Stimulated activated CD4-positive, alpha-beta T cell treated with anti-CD3 and anti-CD28 coated beads, Interleukin-4, amount 100 ng/mL, for 24 hours (primary cell): ENCODE data around the gene GH2.
"Not testable (repeated sequence)": the region's sequence is repeated elsewhere in the genome, so short reads cannot be mapped to it uniquely, and the experiment has no call there.

Source experiments
- DNase-seq: peaks from one replicate; pipeline ENCODE4 v3.0.0-alpha.2; 2020

The GH2 gene

DNA sequence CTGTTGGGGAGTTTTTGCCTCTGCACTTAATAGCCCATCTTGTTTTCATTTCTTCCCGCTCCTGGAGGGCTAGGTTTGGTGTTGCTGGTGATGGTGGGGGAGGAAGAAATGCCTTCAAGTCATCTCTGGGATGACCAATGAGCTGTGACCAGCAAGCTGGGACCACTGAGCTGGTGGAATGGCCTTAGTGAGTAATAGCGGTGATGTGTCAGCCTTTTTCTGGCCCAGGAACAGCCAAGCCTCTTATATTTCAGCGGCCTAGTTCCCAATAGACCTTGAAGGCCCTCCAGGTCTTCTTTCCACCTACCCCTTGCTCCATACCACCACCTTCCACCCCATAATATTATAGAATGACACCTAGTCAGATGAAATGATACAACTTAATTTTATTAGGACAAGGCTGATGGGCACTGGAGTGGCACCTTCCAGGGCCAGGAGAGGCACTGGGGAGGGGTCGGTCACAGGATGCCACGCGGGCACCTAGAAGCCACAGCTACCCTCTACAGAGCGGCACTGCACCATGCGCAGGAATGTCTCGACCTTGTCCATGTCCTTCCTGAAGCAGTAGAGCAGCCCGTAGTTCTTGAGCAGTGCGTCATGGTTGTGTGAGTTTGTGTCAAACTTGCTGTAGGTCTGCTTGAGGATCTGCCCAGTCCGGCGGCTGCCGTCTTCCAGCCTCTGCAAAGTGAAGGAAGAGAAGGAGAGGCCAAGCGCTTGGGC is 9.9 kb downstream of the GH2 start:
- not testable (repeated sequence) for DNase-seq

DNA sequence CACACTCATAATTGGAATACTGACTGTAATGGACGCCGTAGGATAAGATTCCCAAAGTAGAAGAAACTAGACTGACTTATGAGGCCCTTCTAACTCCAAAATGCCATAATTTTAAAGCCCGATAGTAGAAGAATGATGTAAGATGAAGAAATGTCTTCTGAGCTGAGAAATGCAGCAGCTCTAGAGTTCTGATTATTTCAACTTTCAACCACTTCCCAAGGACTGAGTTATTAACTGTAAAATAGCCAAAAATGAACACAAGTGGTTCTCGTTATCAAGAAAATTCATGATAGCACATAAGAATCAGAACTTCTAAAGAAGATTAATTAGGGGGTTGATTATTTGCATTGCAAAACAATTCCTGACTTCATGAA is 11.5 kb downstream of the GH2 start:
- DNase-seq, result not testable (repeated sequence)

DNA sequence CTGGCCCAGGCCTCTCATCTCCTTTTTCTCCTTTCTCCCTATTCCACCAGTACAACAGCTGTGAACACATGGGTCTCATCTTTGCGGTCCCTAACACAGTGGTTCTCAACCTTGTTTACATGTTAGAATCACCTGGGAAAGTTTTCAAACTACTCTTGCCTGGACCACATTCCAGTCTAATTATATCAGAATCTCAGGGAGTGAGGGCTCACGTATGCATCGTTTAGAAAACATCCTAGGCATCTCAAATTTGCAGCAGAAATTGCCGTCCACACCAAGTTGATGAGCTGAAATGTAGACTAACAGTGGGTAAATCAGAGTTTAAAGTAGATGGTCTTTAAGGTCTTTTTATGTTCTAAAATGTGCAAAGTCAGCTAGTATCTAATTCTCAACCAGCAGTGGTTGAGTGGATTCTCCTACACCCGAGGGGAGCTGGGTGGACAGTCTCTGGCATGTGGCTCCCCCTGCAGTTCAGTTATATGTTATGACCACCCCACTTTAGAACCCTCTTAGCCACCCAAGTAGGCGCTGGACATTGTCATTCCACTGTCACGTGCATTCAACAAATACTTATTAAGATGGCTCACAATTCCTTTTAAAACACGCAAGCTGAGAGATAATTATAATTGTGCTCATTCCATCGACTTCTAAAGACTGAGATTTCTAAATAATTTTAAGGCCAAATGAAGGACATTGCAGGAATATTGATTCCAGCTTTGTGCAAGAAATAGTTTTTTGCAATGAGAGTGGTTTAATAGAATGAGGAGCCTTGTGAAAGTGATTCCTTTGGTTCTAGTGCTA is 12.1 kb downstream of the GH2 start:
- not testable (repeated sequence) for DNase-seq

DNA sequence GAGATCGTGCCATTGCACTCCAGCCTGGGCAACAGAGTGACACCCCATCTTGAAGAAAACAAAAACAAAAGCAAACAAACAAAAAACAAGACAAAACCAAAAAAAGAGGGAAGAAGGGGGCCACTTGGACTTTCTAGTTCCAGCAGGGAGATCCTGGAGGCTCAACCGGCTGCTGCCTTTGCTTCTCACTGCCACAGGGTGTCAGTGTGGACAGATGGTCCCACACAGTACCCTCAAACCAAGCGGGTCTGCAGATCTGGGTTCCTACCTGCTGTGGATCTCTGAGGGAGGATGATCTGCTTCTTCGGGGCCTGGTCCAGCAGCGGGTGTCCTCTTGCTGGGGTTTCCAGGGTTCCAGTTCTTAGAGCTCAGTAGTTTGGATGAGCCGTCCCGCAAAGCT is 15.1 kb downstream of the GH2 start:
- not testable (repeated sequence) for DNase-seq

DNA sequence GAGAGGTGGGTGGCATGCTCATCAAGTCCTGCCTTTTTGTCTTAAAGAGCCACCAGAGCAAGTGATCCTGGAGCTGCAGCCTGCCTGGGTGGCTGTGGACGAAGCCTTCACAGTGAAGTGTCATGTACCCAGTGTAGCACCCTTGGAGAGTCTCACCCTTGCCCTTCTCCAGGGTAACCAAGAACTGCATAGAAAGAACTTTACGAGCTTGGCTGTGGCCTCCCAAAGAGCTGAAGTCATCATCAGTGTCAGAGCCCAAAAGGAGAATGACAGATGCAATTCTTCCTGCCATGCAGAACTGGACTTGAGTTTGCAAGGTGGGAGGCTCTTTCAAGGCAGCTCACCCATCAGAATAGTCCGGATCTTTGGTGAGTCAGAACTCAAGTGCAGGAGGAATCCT is 22.5 kb downstream of the GH2 start:
- no peak for DNase-seq

DNA sequence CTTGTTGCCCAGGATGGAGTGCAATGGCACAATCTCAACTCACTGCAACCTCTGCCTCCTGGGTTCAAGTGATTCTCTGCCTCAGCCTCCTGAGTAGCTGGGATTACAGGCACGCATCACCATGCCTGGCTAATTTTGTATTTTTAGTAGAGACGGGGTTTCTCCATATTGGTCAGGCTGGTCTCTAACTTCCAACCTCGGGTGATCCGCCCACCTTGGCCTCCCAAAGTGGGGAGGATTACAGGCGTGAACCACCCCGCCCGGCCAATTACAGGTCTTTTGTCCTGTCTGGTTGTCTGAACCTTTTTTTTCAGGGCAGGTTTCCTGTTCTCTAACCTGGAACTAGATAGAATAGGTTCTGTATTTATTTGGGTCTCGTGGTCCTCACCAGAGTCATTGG is 25.3 kb downstream of the GH2 start:
- not testable (repeated sequence) for DNase-seq

DNA sequence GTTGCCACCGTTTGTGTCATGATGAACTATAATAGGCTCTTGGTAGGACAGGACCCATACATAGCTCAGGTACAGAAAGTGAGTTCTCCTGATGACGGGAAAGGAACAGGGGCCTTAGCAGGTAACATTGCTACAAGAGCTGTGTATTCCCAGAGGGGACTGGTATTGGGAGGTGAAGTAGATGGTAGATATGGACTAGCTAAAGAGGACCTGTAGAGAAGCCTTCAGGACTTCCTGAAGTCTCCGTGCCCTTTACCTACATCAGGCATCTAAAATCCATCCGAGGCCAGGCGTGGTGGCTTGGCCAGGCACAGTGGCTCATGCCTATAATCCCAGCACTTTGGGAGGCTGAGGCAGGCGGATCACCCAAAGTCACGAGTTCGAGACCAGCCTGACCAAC is 26.6 kb downstream of the GH2 start:
- no peak for DNase-seq

DNA sequence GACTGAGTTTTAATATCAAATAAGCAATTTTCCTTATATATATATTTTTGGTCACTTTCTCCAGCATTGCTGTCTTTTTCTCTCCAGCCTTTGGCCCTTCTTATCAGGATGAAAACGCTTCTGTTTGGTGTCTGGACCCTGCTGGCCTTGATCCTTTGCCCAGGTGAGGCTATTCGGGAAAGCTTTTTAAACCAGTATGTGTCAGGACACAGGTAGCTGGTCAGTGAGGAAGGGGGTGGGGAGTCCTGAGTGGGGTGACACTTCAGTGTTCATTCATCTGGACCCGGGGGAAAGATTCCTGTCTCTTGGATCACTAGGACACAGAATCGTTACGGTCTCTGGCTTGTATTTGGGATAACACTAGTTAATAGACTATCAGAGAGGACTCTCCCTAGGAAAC is 27.0 kb downstream of the GH2 start:
- no peak for DNase-seq

DNA sequence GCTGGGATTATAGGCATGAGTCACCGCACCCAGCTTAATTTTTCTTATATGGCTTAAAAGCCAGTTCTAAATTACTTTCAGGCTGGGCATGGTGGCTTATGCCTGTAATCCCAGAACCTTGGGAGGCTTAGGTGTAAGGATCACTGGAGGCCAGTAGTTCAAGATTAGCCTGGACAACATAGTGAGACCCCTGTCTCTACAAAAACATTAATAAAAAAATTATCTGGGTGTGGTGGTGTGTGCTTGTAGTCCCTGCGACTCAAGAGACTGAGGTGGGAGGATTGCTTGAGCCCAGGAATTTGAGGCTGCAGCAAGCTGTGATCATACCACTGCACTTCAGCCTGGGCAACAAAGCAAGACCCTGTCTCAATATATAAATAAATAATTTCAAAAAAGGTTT is 28.5 kb downstream of the GH2 start:
- no peak for DNase-seq

DNA sequence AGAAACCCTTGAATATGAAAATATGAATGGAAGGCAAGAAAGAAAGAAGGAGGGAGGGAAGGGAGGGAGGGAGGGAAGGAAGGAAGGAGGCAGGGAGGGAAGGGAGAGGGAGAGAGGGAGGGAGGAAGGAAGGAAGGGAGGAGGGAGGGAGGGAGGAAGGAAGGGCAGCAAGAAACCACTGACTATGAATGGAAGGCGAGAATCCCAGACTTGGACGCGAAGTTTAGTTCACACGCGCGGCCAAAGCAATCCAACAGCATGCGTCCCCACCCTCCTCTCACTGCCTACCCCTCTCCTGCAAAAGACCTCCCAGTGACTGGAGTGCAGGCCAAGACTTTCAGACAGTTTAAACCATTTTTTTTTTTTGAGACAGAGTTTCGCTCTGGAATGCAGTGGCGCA is 31.3 kb downstream of the GH2 start:
- no peak for DNase-seq

DNA sequence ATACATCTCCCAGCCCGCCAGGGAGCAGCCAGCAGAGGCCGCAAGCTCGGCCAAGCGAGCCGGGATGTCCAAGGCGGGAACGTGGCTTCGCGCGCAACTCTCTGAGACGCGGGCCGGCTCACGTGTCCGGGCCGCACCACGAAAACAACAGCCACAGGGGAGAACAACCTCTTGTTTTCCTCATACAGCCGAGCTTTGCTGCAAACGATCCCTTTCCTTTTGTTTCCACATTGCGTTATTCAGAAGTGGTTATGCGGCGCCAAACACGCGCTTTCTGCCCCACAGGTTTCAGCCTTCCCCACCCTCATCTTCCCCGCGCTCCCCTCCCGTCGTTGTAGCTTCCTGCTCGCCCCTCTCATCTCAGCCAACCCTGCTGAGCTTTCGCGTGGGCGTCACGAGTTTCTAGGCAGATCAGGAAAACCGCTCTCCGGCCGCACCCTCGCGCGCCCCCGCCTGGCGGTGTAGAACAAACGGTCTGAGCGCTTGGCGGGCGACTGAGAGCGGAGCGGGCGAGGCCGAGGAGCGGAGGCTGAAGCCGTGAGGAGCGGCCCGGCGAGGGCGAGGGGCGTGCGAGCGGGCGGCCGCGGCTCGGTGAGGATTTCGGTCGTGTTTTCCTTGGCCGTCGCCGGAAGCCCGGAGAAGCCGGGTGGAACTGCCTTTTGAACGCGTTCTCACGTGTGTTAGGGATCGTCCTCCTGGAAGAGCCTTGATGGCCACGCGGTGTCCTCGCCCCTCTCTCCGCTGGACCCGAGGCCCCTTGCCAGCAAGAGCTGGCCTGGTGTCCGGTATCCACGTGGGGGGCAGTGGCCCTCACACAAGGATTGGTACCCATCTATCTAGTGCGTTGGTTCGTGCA is 32.7 kb downstream of the GH2 start:
- peak; percentile 99 for DNase-seq

DNA sequence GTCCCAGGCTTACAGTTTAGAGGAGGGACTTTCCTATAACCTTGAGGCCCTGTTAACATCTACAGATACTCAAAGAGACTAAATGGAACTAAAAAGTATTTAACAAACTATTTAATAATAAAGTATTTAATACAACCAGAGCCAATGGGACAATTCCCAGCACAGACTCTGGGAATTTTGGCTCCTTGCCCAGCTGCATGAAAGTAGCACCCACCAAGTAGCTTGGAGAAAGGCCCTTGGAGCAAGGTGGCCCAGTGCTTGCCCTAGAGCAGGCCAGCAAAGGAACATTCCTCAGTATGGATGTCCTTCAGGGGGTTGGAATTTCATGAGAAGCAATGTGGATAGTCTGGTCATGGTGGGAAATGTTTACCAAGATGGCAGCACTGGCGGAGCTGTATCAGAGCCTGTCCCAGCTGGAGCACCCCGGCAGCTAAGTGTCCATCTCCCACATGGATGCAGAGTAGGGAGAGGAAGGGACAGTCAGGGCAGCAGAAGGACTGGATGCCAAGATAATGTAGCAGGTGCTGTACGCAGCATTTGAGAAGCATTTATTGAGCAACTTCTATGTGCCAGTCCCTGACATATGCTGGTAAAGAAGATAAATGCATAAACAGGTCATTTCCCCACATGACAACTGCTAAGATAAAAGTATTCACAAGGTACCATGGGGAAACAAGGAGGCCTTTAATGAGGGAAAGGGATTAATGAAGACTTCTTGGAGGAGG is 34.1 kb downstream of the GH2 start:
- no peak for DNase-seq

DNA sequence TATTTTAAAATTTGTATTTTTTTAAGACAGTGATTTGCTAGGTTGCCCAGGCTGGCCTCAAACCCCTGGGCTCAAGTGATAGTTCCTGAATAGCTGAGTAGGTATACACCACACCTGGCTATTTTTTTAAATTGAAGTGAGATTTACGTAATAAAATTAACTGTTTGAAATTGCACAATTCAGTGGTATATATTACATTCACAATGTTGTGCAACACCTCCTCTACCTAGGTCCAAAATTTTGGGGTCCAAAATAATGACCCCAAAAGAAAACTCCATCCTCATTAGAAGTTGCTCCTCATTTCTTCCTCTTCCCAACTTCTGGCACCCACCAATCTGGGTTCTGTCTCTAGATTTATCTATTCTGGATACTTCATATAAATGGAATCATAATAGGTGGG is 36.2 kb downstream of the GH2 start:
- no peak for DNase-seq

DNA sequence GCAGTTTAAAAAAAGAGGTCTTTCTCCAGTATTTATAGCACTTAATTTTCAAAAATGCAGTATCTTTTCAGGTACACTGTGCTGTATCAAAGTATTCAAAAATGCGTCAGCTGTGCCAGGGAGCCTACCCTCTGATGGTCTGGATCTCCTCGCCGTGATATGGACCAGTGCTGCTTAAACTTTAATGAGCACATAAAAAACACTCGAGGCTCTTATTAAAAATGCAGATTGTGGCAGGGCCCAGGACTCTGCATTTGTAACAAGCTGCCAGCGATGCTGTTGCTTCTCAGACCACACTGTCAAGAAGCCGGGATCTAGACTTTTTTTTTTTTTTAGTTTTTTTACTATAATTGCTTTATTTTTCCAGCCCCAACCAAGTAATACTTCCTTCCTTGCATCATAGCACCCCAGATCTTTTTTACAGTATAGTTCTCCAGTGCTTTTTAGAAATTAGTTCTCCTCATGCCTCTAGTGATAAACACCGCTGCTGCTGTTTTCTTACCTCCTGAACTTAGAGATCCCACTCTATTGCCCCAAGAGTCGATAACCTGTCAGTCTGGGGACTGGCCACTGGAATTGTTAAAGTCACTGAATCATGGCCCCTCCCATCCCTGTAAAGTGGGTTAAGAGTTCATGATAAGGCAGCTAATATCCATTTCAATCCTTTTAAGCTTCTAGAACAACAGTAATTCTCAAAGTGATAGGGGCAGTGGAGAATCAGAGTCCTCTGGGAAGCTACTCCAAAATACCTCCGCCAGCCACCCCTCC is 37.6 kb downstream of the GH2 start:
- no peak for DNase-seq

DNA sequence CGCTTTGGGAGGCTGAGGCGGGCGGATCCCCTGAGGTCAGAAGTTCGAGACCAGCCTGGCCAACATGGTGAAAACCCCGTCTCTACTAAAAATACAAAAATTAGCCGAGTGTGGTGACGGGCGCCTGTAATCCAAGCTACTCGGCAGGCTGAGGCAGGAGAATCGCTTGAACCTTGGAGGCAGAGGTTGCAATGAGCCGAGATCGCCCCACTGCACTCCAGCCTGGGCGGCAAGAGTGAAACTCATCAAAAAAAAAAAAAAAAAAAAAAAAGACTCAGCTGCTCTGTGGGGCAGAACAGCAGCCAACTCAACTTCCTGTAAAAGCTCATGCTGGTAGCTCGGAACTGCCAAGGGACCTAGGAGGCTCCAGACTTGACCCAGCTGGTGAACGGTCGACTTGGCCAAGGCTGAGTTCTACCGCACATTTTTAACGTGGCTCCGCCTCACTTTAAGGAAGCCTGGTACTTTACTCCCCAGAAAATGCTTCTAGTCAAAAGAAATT is 38.3 kb downstream of the GH2 start:
- peak; percentile 43 for DNase-seq

DNA sequence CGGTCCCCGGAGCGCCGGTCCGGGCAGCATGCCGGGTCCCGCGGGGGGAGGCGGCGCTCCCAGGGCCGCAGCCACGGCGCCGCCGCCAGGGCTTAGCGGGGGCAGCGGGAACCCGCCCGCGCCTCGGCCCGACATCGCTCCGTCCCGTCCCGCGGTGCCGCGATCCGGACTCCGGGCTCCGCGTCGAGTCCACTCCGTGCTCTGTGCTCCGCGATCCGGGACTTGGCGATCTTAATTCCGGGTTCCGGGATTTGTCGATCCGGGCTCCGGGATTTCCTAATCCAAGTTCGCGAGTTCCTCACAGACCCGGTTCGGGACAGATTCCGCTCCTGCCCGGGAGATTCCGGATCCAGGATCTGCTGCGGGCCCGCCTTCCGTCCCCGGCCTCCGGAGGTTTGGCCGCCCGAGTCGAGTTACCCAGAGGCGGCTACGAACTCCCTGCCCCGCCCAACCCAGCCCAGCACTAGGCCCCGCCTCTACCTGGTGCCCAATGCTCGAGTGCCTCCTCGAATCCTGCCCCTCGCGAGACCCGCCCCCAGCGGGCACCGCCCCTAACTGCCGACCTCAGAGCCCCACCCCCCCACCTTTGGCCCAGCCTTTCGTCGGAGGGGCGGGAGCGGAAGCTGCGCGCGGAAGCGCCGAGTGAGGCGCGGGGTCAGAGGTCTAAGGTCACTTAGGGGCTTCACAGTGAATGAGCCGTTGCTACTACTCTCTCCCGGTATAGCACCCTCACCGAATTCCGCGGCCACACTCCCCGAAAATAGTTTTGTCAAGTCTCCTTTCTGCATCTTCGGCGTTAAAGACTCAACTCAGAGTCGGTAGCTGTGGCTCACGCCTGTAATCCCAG is 39.0 kb downstream of the GH2 start, which contains the start of gene SMARCD2:
TSS of gene SMARCD2 (minus strand) at position 146 of the 847 bp plus-strand sequence. CDS start at position 135, 11 bp downstream.
- DNase-seq, result peak; percentile 98

DNA sequence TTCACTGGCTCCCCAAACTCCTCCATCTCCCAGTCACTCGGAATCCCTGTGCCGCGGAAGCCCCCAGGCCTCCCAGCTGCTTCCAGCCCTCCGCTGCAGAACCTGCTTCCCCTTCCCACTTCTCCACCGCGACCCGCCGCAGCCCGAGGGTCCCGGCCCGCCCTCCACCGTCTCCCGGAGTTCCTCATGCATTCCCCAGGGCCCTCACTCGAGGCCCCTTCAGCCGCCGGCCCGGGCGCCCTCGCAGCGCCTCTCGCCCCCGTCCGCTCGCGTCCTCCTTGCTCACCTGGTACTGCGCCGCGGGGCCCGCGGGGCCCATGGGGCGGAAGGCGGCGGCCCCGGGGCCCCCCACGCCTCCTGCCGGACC is 39.6 kb downstream of the GH2 start:
- no peak for DNase-seq

DNA sequence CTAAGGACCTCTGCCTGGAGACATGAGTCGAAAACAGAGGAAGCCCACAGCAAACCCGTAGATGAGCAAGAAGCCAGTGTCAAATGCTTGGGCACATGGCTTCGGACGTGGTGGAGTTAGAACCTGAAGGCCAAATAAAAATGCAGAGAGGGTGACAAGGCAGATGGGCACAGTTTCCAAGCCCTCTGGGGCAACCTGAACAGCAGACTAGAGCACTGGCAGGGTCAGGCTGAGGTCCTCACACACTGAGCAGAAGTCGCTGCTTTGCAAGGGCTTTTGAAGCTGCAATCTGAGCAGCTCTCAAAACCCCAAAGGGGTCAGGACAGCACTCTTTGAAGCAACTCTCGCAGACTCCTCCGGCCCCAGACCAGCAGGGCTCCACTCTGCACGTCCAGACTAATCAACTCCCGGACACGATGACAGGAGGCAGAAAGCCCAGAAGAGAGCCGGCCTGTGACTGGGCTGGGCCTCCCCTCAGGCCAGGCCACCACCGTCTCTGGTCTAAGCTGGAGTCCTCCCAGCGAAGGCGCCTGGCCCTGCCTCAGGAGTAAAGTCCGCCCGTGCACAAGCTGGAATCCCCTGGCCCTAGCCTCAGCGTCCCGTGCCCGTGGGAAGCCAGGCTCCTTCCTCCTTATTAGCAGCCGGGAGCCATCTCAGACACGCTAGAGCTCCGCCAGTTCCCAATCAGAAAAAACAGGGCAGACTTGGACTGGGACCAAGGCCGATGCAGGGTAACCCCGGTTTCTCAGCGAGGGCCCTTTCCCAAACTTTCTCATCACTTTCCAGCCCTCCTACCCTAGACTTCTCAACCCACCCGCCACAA is 40.2 kb downstream of the GH2 start:
- no peak for DNase-seq

DNA sequence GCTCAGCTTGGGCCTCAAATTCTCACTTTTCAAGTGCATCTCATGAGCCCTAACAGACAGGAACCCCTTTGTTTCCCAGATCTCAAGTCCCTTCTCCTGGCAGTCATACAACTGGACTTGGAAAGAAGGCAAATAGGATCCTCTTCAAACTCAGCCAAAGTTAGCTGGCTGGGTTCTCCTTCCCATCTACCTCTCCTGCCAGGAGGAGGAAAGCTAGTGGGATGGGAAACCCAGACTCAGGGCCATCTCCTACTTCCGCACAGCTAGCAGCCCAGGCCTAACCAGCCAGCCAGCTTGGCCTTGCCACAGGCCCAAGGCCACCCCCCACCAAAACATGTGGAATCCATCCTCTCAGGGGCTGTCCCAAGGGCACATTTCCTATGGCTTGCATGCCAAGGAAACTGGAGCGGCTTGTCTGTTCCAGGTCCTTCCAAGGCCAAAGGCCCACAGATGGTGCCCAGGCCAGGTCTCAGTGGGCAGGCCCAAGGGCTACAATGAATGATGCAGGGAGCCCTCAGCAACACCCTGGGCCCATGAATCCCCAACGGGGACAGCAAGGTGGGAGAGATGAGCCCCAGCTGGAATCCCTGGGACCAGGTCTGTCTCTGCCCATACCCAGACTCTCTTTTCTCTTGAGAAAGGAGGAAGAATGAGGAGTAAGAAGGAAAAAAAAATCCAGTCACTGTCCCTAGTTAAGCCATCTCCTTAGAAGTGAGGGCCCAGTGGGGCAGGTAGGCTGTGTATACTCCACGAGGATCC is 41.0 kb downstream of the GH2 start:
- DNase-seq, result no peak
